Vagina (tissue), 2 donors: ENCODE measurements around the gene TMEM165.

Experiments
- CTCF ChIP-seq, 3 experiments: fragments of 450-650 bp in 2 of 3; fragments of 200-600 bp in 1 of 3; sonication (generic) in 1 of 3; IDR thresholded peaks; one replicate each; pipeline ENCODE4 v1.5.1; 2017 to 2019; ENCODE audit warnings: antibody characterized with exemption in 3 of 3, mild to moderate bottlenecking in 2 of 3, moderate library complexity in 2 of 3
- POLR2A ChIP-seq, 2 donors: fragments of 450-650 bp; IDR thresholded peaks; one replicate each; pipeline ENCODE4 v1.6.1; 2017; ENCODE audit warnings: antibody characterized with exemption in 2 of 2, mild to moderate bottlenecking in 2 of 2, moderate library complexity in 2 of 2
- POLR2AphosphoS5 ChIP-seq, 2 donors: sonication (generic); formaldehyde crosslinking; IDR thresholded peaks; one replicate each; pipeline ENCODE4 v1.9.0; 2017; ENCODE audit warnings: antibody characterized with exemption in 2 of 2, mild to moderate bottlenecking in 2 of 2, low read depth in 1 of 2; ENCODE audit not compliant: insufficient read depth in 1 of 2

- no peak for TF ChIP-seq CTCF (IDR thresholded peaks at IDR 0.05)
- no peak for TF ChIP-seq POLR2A (IDR thresholded peaks at IDR 0.05)
- no peak for TF ChIP-seq POLR2AphosphoS5 (IDR thresholded peaks at IDR 0.05; ENCODE audit: insufficient read depth in 1 of 2, low read depth in 1 of 2)
Observed at GRCh38 chr4:55382488-55383003, 13.2 kb upstream of the TMEM165 start.
